HepG2 (cell line): ENCODE measurements around the gene CAMK2G. TPM values are rescaled to one million over a fixed set of nuclear protein-coding genes. Genes with fewer than 3 reads are reported as not detected.

Experiments
- AHR ChIP-seq: IDR thresholded peaks from 2 replicates; pipeline ENCODE4 v1.6.1; 2018; ENCODE audit warnings: missing genetic modification reagents, missing compliant biosample characterization
- CCDC6 ChIP-seq: sonication (generic); formaldehyde crosslinking; IDR thresholded peaks from 2 replicates; pipeline ENCODE4 v1.8.1; 2022; ENCODE audit warnings: mild to moderate bottlenecking, missing genetic modification reagents, moderate library complexity
- CENPT ChIP-seq: sonication (generic); formaldehyde crosslinking; IDR thresholded peaks from 2 replicates; pipeline ENCODE4 v1.8.0; 2022; ENCODE audit warnings: low read depth, mild to moderate bottlenecking, moderate library complexity, missing genetic modification reagents
- EHMT2 ChIP-seq: fragments of 200-600 bp; sonication (generic); IDR thresholded peaks from 2 replicates; pipeline ENCODE4 v1.7.0; 2017; ENCODE audit warnings: antibody characterized with exemption, low read depth, low read length, borderline replicate concordance
- HIVEP1 ChIP-seq: sonication (generic); formaldehyde crosslinking; IDR thresholded peaks from 2 replicates; pipeline ENCODE4 v1.4.0; 2020; ENCODE audit warnings: mild to moderate bottlenecking, missing genetic modification reagents
- REPIN1 ChIP-seq: sonication (generic); formaldehyde crosslinking; IDR thresholded peaks from 2 replicates; pipeline ENCODE4 v1.8.0; 2022; ENCODE audit warnings: missing genetic modification reagents, low read depth, mild to moderate bottlenecking, borderline replicate concordance
- RNF2 ChIP-seq: fragments of 450-650 bp; conservative IDR thresholded peaks from 2 replicates; pipeline ENCODE4 v1.6.1; 2016; ENCODE audit warnings: low read depth
- SNAPC2 ChIP-seq: sonication (generic); formaldehyde crosslinking; IDR thresholded peaks from 2 replicates; pipeline ENCODE4 v1.8.1; 2022; ENCODE audit warnings: mild to moderate bottlenecking, missing genetic modification reagents
- ZBTB20 ChIP-seq: sonication (generic); formaldehyde crosslinking; IDR thresholded peaks from 2 replicates; pipeline ENCODE4 v1.8.1; 2023; ENCODE audit warnings: missing genetic modification reagents, low read depth, mild to moderate bottlenecking, borderline replicate concordance
- ZBTB8A ChIP-seq: sonication (generic); formaldehyde crosslinking; IDR thresholded peaks from 2 replicates; pipeline ENCODE4 v1.4.0; 2020; ENCODE audit warnings: mild to moderate bottlenecking, low read depth, missing genetic modification reagents, borderline replicate concordance
- ZFP82 ChIP-seq: sonication (generic); formaldehyde crosslinking; IDR thresholded peaks from 2 replicates; pipeline ENCODE4 v1.5.1; 2020; ENCODE audit warnings: mild to moderate bottlenecking, missing genetic modification reagents, borderline replicate concordance
- ZNF274 ChIP-seq: sonication (generic); formaldehyde crosslinking; IDR thresholded peaks from 2 replicates; pipeline ENCODE4 v1.5.1; 2020; ENCODE audit warnings: mild to moderate bottlenecking, missing genetic modification reagents
- ZNF3 ChIP-seq: IDR thresholded peaks from 2 replicates; pipeline ENCODE4 v1.7.0; 2017; ENCODE audit warnings: inconsistent platforms
- ZNF460 ChIP-seq: sonication (generic); formaldehyde crosslinking; IDR thresholded peaks from 2 replicates; pipeline ENCODE4 v1.5.1; 2020; ENCODE audit warnings: missing genetic modification reagents, mild to moderate bottlenecking, borderline replicate concordance
- ZNF547 ChIP-seq: sonication (generic); formaldehyde crosslinking; IDR thresholded peaks from 2 replicates; pipeline ENCODE4 v1.5.1; 2020; ENCODE audit warnings: mild to moderate bottlenecking, missing genetic modification reagents
- ZNF557 ChIP-seq: sonication (generic); formaldehyde crosslinking; IDR thresholded peaks from 2 replicates; pipeline ENCODE4 v1.4.0; 2020; ENCODE audit warnings: missing genetic modification reagents
- ZNF605 ChIP-seq: sonication (generic); formaldehyde crosslinking; IDR thresholded peaks from 2 replicates; pipeline ENCODE4 v1.8.0; 2022; ENCODE audit warnings: mild to moderate bottlenecking, missing genetic modification reagents
- polyA plus RNA-seq, 8 experiments: library from polyadenylated mRNA; depleted of rRNA in 3 of 8; stranded (reverse) in 7 of 8; unstranded in 1 of 8; fragments of >200 nt; fragmentation: Illumina TruSeq in 4 of 8; extraction: Trizol in 4 of 8; gene quantifications; 2 replicates each; pipeline versions ENCODE4 v1.2.1 to v1.2.3, GENCODE V29; 2011 to 2016; ENCODE audit warnings: low read depth in 4 of 8, missing spikeins in 1 of 8, mixed read lengths in 1 of 8; ENCODE audit not compliant: insufficient read depth in 1 of 8
- total RNA-seq, 5 experiments: library from RNA; depleted of rRNA; stranded (reverse); fragments of >200 nt; fragmentation: Illumina TruSeq; extraction: Trizol; gene quantifications; 2 replicates each; pipeline ENCODE4 v1.2.3, GENCODE V29; 2016; ENCODE audit warnings: low read depth in 1 of 5
- TF ChIP-seq, protein P1 (sequence below): sonication (generic); formaldehyde crosslinking; IDR thresholded peaks from 2 replicates; pipeline ENCODE4 v1.8.1; 2022; ENCODE audit warnings: mild to moderate bottlenecking, missing genetic modification reagents
- TF ChIP-seq, protein P2 (sequence below): sonication (generic); formaldehyde crosslinking; IDR thresholded peaks from 2 replicates; pipeline ENCODE4 v1.8.0; 2022; ENCODE audit warnings: mild to moderate bottlenecking, missing genetic modification reagents, moderate library complexity
- TF ChIP-seq, protein P3 (sequence below): sonication (generic); formaldehyde crosslinking; IDR thresholded peaks from 2 replicates; pipeline ENCODE4 v1.4.0; 2020; ENCODE audit warnings: mild to moderate bottlenecking, missing genetic modification reagents
- TF ChIP-seq, protein P4 (sequence below): sonication (generic); formaldehyde crosslinking; IDR thresholded peaks from 2 replicates; pipeline ENCODE4 v1.9.0; 2021; ENCODE audit warnings: missing genetic modification reagents, borderline replicate concordance
- TF ChIP-seq, protein P5 (sequence below): sonication (generic); formaldehyde crosslinking; conservative IDR thresholded peaks from 2 replicates; pipeline ENCODE4 v1.8.0; 2022; ENCODE audit warnings: missing genetic modification reagents

The CAMK2G gene
- total and polyA plus RNA-seq, 2 of the 13 experiments (the other 11 are each of a cell fraction or from before 2014, with no cell fraction given): 15.9 to 18.8 TPM

DNA sequence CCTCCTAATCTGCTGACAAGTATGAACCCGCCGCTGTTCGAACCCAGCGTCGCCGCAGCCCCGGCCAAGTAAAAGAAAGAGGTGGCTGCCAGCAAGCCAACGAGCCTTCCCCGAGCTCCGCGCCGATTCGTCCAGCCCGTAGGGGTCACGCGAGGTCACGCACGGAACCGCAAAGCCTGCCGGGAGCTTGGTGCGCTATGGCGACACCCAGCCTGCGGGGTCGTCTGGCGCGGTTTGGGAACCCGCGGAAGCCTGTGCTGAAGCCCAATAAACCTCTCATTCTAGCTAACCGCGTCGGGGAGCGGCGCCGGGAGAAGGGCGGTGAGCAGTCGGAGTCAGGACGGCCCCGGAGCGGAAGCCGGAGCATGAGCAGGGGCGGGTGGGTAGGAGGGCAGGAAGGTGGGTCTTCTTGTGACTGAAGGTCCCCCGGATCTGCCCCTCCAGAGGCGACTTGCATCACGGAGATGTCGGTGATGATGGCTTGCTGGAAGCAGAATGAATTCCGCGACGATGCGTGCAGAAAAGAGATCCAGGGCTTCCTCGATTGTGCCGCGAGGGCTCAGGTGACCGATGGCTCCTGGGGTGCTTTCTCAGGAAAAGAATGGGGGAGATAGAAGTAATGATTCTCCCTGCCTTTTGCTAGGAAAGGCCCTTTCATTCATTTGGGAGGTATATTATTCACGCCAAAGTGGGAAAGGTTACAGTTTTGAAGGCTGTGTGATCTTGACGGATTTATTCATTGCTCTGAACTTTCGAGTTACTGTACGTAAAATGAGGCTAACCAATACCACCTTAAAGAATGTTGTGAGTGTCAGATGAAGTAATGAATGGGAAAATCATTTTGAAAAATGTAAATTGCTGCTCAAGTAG is 92.2 kb downstream of the CAMK2G start, which contains the start of gene CHCHD1 (continued):
- TF ChIP-seq, protein P1, sequence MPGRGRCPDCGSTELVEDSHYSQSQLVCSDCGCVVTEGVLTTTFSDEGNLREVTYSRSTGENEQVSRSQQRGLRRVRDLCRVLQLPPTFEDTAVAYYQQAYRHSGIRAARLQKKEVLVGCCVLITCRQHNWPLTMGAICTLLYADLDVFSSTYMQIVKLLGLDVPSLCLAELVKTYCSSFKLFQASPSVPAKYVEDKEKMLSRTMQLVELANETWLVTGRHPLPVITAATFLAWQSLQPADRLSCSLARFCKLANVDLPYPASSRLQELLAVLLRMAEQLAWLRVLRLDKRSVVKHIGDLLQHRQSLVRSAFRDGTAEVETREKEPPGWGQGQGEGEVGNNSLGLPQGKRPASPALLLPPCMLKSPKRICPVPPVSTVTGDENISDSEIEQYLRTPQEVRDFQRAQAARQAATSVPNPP: no peak
- no peak for TF ChIP-seq CENPT (CRISPR knock-in tag)
- TF ChIP-seq, protein P2, sequence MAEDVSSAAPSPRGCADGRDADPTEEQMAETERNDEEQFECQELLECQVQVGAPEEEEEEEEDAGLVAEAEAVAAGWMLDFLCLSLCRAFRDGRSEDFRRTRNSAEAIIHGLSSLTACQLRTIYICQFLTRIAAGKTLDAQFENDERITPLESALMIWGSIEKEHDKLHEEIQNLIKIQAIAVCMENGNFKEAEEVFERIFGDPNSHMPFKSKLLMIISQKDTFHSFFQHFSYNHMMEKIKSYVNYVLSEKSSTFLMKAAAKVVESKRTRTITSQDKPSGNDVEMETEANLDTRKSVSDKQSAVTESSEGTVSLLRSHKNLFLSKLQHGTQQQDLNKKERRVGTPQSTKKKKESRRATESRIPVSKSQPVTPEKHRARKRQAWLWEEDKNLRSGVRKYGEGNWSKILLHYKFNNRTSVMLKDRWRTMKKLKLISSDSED (CRISPR knock-in tag): no peak
- TF ChIP-seq ZNF274: peak; percentile 54; the same call in 1 of the 2 replicates
- TF ChIP-seq, protein P3, sequence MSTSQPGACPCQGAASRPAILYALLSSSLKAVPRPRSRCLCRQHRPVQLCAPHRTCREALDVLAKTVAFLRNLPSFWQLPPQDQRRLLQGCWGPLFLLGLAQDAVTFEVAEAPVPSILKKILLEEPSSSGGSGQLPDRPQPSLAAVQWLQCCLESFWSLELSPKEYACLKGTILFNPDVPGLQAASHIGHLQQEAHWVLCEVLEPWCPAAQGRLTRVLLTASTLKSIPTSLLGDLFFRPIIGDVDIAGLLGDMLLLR (CRISPR knock-in tag): no peak; the same call in 1 of the 2 replicates
- TF ChIP-seq ZNF460: no peak
- 0 out of 2 replicates have a peak, but pooled peaks have one; percentile 68 for TF ChIP-seq SNAPC2 (CRISPR knock-in tag)
- no peak for TF ChIP-seq ZBTB20 (CRISPR knock-in tag)
- 0 out of 2 replicates have a peak, but pooled peaks have one; percentile 19 for TF ChIP-seq CCDC6 (CRISPR knock-in tag)
- TF ChIP-seq AHR (CRISPR knock-in tag): peak; percentile 81; the same call in 1 of the 2 replicates
- TF ChIP-seq ZNF547 (CRISPR knock-in tag): no peak
- TF ChIP-seq ZNF605 (CRISPR knock-in tag): peak; percentile 93
- TF ChIP-seq ZNF557 (CRISPR knock-in tag): no peak
- TF ChIP-seq, protein P4, sequence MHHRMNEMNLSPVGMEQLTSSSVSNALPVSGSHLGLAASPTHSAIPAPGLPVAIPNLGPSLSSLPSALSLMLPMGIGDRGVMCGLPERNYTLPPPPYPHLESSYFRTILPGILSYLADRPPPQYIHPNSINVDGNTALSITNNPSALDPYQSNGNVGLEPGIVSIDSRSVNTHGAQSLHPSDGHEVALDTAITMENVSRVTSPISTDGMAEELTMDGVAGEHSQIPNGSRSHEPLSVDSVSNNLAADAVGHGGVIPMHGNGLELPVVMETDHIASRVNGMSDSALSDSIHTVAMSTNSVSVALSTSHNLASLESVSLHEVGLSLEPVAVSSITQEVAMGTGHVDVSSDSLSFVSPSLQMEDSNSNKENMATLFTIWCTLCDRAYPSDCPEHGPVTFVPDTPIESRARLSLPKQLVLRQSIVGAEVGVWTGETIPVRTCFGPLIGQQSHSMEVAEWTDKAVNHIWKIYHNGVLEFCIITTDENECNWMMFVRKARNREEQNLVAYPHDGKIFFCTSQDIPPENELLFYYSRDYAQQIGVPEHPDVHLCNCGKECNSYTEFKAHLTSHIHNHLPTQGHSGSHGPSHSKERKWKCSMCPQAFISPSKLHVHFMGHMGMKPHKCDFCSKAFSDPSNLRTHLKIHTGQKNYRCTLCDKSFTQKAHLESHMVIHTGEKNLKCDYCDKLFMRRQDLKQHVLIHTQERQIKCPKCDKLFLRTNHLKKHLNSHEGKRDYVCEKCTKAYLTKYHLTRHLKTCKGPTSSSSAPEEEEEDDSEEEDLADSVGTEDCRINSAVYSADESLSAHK (CRISPR knock-in tag): no peak
- no peak for TF ChIP-seq ZFP82 (CRISPR knock-in tag)
- TF ChIP-seq, protein P5, sequence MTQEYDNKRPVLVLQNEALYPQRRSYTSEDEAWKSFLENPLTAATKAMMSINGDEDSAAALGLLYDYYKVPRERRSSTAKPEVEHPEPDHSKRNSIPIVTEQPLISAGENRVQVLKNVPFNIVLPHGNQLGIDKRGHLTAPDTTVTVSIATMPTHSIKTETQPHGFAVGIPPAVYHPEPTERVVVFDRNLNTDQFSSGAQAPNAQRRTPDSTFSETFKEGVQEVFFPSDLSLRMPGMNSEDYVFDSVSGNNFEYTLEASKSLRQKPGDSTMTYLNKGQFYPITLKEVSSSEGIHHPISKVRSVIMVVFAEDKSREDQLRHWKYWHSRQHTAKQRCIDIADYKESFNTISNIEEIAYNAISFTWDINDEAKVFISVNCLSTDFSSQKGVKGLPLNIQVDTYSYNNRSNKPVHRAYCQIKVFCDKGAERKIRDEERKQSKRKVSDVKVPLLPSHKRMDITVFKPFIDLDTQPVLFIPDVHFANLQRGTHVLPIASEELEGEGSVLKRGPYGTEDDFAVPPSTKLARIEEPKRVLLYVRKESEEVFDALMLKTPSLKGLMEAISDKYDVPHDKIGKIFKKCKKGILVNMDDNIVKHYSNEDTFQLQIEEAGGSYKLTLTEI (CRISPR knock-in tag): no peak
- no peak for TF ChIP-seq ZBTB8A (CRISPR knock-in tag)
- no peak for TF ChIP-seq ZNF3 (CRISPR knock-in tag)
- TF ChIP-seq EHMT2: no peak
- TF ChIP-seq REPIN1 (CRISPR knock-in tag): peak; percentile 83; the same call in 1 of the 2 replicates
- TF ChIP-seq HIVEP1 (CRISPR knock-in tag): 0 out of 2 replicates have a peak, but pooled peaks have one; percentile 43
- TF ChIP-seq RNF2: no peak
